Measurements from ENCODE around the gene EIF4EBP3.

DNA sequence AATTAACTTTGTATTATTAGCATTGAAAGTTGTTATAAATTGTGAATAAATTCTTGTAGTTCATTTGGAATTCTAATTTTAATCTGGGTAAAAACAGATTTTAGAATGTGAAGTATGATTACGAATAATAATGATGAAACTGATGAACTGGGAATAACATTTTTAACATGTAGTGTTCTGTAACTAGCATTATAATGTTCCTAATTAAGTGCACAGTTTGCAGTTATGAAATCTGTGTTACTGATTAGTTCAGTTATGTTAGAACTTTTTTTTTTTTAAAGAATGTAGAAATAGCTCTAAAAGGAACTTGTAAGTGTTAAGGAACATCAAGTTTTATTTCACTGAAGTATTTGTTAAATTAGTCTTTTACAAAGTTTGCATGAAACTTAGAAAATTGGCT is 48.9 kb upstream of the EIF4EBP3 start:
- TF ChIP-seq POLR2A (IDR thresholded peaks at IDR 0.05; ENCODE audit: low read depth, low read length) = no peak
- TF ChIP-seq POLR2AphosphoS5 (IDR thresholded peaks at IDR 0.05; ENCODE audit: low read depth, low read length) = no peak
- TF ChIP-seq TAF1 (IDR thresholded peaks at IDR 0.05; ENCODE audit: borderline replicate concordance, low read depth, low read length) = no peak
